HG02840 (cell line): ENCODE results near the gene LRRC63.

Experiments
- ATAC-seq: cut with Tn5 transposase; IDR thresholded peaks from one replicate; pipeline ENCODE4 v1.9.1; 2021; ENCODE audit warnings: mild to moderate bottlenecking, moderate library complexity, moderate number of reproducible peaks; ENCODE audit not compliant: unreplicated experiment, low FRiP score

The LRRC63 gene

DNA sequence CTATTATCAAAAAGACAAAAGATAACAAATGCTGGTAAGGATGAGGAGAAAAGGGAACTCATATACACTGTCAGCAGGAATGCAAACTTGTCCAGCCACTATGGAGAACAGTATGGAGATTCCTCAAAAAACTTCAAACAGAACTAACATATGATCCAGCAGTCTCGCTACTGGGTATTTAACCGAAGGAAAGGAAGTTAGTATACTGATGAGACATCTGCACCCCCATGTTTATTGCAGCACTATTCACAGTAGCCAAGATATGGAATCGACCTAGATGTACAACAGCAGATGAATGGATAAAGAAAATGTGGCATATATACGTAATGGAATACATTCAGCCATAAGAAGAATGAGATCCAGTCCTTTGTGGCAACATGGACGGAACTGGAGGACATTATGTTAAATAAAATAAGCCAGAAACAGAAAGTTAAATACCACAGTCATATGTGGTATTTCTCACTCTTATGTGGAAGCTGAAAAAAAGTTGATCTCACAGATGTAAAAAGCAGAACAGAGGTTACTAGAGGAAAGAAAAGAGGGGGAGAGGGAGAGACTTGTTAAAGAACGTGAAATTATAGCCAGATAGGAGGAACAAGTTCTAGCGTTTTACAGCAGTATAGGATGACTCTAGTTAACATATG is 92.1 kb downstream of the LRRC63 start:
- no peak for ATAC-seq

GRCh38 chr13:46304546-46304945 is 92.8 kb downstream of the LRRC63 start:
- ATAC-seq, result no peak

DNA sequence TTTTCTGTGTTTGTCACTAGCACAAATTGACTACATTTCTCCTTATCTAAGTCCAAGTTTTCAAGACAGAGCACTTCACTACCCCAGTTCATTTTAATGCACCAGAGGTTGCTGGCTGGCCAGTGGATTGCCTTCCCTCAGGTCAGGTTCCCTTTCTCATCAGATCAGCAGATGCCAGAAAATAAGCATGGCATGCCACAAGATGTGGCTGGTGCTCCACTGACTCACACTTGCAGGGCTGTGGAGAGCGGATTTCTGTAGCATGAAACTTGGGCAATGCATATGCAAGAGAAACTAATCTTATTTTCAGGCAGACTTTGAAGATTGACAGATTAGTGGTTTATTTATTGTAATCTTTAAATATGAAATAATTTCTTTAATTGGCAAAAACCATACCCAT is 95.8 kb downstream of the LRRC63 start:
- no peak for ATAC-seq

DNA sequence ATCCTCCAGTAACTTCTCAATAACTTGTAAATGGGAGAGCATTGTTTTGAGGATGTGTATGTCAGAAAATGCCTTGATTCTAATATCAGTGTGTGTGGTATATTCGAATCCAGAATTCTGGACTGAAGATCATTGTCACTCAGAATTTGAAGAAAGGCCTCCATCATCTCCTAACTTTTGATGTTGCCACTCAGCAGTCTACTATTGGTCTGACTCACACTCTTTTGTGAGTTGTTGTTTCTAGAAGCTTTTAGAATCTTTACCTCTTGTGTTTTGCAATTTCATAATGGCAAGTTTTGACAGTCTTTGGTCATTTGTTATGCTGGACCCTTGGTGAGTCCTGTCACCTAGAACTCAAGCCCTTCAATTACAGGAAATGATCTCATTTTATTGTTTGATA is 98.3 kb downstream of the LRRC63 start:
- no peak for ATAC-seq

- ATAC-seq, result no peak
Observed at GRCh38 chr13:46311217-46311616, 99.5 kb downstream of the LRRC63 start.

DNA sequence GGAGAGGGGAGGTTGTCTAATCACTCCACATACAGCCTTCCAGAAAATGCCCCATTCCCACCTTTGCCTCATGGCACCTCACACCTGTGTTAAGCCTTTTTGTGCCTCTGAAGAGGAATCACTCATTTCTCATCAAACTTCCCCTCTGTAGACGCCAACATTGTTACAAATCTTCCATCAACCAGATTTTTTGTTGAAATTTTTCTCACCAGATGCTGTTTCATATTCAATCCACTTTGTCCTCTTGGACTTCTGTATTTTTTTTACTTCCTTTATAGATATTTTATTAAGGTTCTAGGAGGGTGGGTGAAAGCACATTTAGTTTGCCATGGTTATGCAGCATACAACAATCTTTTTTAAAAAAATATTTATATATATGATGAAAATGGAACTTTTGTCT is 101.3 kb downstream of the LRRC63 start:
- ATAC-seq, result no peak

DNA sequence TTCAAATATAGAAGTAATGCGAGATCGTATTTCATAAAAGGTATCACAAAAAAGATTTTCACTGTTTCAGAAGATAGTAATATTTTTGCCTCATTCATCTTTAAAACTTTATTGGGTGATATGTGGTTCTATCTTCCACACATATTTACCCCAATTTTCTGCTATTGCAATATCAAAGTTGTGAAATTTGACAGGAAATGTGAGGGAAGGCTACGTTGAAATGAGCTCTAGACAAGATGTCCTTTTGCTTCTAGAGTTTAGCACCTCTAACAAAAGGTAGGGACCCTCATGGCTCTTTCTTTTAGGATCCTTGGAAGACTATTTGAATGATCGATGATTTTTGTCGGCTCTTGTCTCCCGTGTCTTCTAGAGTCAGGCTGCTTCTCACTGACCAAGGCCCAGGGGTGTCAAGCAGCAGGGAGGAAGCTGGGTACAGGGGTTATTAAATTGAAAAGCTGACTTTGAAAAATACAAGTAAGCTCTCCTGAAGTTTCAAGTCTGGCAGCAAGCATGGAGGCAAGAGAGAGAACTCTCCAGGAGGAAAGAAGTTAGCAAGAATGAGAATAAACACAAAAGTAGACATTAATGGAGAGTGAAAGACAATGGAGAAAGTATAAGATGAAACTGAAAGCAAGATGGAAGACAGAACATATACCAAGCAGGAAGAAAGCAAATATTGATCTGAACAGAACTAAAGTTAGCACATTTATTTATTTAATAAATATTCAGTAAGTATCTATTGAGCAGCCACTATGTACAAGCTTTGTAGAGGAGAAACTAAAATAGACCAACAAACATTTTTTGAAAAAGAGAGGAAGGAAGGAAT is 101.9 kb downstream of the LRRC63 start:
- ATAC-seq, result no peak

DNA sequence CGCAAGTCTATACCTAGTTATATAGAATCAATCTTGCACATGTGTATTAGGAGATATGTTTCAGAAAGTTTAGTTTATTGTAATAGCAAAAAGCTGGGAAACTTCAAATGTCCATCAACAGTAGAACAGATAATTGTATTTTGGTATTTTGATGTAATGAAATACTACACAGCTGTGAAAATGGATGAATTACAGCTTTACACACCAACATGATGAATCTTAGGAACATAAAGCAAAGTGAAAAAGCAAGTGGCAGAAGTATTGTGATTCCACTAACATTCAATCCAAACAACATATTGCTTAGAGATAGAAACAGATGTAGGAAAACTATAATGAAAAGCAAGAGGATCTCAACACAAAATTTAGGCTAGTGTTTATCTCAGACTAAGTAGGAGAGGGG is 102.9 kb downstream of the LRRC63 start:
- no peak for ATAC-seq

DNA sequence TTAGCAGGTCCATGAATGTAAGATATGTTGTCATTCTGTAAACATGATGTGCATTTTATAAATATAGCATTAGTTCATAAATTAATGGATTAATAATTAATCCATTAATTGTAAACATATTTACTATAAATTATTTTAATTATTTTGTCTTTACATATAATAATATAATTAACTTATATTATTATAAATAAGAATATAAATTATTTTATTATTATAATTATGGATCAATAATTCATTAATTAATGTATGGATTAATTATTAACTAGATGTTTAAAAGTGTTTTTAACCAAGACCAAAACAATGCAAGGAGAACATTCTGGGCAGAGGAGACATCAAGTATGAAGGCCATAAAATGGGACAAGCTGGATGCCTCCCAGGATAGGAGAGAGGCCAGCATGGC is 103.3 kb downstream of the LRRC63 start:
- ATAC-seq, result no peak

DNA sequence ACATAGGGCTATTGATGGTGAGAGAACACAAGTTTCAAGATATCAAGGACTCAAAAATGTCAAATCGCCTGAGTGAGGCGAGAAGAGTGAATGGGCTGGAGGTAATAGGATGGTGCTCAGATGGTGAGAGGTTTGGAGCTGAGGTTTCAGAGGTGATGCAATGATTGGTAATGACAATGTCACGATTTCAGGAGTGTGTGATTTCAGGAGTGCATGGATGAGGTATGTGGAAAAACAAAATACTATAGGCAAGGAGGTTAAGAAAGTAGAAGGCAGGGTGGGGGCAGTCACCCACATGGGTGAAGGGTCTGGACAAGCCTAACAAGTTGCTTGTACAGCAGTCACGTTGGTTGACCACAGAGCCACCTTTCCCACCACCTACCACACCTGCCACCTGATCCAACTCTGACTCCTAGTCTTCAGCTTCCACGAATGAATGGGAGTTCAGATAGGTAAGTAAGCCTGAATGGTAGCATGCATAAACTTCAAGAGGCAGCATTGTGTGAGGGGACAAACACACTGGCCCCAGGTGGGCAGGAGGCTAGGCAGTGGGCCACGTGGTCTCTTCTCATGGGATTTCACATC is 103.9 kb downstream of the LRRC63 start:
- no peak for ATAC-seq

- no peak for ATAC-seq
Observed at GRCh38 chr13:46317120-46317519, 105.4 kb downstream of the LRRC63 start.

GRCh38 chr13:46318986-46319385 is 107.3 kb downstream of the LRRC63 start:
- no peak for ATAC-seq

- ATAC-seq, result no peak
Observed at GRCh38 chr13:46320406-46320805, 108.7 kb downstream of the LRRC63 start.

DNA sequence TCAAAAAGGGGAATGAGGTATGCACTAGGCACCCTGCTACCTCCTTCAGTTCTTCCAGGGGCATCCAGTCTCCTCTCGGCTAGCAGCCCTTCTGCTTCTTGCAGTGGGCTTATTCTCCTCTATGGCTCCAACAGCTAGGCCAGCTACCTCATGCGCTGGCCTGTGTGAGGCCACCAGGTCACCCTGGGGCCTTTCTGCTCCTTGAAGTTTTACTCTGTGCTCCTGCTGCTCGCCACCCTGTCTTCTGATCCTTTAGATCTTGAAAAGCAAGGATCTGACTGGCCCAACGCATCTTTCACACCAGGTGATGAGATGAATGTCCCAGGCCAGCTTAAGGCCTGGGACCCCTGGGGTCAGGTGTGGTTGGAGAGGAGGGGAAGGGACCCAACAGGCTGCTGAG is 109.1 kb downstream of the LRRC63 start:
- ATAC-seq, result no peak

- no peak for ATAC-seq
Observed at GRCh38 chr13:46321494-46322225, 109.9 kb downstream of the LRRC63 start.

GRCh38 chr13:46324976-46325375 is 113.2 kb downstream of the LRRC63 start:
- no peak for ATAC-seq
